CD4-positive, alpha-beta T cell treated with Interleukin-12 subunit alpha and Interleukin-12 subunit beta, for 1 hour (primary cell): ENCODE measurements around the gene MTMR4.
"Not testable (repeated sequence)": the region's sequence is repeated elsewhere in the genome, so short reads cannot be mapped to it uniquely, and the experiment has no call there.

Source experiments
- DNase-seq: peaks from one replicate; pipeline ENCODE4 v3.0.0-alpha.2; 2020

MTMR4 gene

DNA sequence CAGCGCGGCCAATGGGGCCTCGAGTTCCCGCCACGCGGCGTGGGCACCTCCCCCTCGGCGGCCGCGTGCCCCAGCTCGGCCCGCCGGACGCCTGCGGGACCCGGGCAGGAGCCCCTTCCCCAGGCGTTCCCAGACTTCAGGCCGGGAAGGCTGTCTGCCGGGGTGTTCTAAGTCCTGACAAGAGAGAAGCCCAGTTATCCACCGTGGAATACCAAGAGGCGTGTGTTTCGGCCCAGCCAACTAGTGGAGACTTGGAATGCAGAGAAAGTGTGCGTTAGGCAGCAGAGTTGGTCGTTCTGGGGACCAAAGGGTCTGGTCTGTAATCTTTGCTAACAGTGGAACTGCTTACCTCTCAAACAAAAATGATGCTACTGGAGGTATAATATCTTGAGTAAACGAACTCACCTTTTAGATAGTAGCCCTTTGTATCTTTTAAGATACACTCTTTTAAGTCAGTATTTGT, 26.0 kb downstream of the MTMR4 start:
- DNase-seq: no peak

DNA sequence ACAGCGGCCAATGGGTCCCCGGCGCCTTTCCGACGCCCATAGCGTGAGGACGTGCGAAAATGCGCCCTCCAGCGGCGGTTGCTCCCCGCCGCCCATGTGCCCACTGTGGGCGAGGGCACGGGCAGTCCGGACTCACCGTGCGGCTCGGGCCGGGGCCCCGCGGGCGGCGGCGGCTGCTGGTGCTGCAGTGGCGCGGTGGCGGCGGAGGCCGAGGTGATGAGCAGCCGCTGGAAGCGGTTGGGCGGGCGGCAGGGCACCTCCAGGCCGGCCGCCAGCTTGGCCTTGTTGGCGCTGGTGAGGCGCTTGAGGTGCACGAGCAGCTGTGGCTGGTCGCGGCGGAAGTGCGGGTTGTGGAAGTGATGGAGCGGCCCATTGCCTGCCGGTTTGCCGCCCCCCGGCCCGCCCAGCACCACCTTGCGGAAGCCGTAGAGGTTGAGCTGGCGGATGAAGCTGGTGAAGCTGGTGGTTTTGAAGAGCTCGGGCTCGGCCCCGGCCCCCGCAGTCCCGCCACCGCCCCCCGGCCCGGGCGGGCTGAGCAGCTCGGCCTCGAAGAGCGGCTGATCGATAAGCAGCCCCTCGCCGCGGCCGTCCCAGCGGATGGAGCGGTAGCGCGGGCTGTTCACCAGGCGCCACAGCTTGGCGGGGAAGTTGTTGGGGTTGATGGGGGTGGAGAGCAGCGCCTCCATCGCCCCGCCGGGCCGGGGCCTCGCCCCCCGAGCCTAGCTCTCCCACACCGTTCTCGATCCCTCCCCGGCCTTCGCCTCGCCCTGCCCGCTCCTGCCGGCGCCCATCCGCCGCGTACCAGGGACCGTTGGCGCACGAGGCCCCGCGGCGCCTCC, 26.6 kb downstream of the MTMR4 start, which contains the start of gene HSF5:
HSF5 (minus strand) TSS at position 820 of the 839 bp plus-strand sequence; CDS start at position 686, 134 bp downstream.
- peak; percentile 79 for DNase-seq

DNA sequence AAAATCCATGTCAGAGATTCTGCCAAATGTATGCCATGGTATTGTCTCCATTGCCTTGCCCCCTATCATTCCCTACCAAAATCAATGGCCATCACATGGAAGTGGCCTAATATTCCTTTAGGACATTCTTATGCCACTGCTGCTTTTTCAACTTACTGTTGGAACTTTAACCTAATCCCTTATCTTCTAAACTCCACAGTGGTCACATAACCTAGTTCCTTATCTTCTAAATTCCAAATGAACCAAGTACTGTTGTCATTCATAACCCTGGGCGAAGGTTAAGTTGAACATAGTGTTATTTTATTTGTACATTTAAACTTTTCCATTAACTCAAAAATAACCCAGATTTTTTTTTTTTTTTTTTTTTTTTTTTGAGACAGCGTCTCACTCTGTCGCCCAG, 29.8 kb downstream of the MTMR4 start:
- DNase-seq: no peak

GRCh38 chr17:58481798-58482197, 32.6 kb downstream of the MTMR4 start:
- DNase-seq: not testable (repeated sequence)

DNA sequence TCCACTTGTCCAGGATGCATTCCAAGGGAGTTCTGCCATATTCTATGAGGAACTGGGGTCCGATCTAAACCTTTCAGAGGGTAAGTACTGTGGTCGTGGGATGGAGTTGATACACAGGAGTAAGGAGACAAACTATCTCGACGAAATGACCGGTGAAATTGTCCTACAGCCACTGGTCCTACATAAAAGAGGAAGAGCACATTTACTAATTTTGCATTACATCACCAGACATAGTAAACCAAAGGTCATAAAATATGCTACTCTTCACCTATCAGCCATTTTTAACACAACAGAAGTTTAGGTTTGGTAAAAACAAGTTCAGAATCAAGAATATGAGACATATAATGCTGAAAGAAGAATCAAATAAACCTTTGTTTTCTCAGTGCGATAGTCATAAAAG, 34.3 kb downstream of the MTMR4 start:
- no peak for DNase-seq

GRCh38 chr17:58476812-58477211, 37.6 kb downstream of the MTMR4 start:
- DNase-seq: no peak

DNA sequence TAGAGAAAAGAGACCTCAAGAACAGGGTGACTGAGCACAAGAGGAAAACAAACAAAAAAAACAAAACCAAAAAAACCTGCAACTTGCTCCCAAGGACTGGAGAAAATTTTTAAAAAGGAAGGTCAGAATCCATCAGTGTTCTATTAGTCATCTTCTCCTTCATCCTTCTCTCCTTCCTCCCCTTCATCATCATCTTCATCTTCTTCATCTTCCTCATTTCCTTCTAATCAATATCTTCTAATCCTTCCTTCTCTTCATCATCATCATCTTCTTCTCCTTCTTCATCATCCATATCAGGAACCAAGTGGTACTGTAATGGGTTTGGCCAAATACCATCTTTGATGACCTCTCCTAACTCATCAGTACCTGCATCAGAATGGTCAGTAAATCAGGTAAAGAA, 38.5 kb downstream of the MTMR4 start:
- no peak for DNase-seq

DNA sequence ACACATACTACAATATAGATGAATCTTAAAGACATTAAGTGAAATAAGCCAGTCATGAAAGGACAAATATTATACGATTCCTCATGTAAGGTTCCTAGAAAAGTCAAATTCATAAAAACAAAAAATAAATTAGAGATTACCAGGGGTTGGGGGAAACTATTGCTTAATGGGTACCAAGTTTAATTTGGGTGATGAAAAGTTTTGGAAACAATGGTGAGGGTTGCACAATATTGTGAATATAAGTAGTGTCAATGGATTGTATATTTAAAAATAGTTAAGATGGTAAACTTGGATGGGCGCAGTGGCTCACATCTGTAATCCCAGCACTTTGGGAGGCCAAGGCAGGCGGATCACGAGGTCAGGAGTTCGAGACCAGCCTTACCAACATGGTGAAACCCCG, 44.1 kb downstream of the MTMR4 start:
- DNase-seq: no peak

GRCh38 chr17:58468944-58469343, 45.5 kb downstream of the MTMR4 start:
- no peak for DNase-seq

DNA sequence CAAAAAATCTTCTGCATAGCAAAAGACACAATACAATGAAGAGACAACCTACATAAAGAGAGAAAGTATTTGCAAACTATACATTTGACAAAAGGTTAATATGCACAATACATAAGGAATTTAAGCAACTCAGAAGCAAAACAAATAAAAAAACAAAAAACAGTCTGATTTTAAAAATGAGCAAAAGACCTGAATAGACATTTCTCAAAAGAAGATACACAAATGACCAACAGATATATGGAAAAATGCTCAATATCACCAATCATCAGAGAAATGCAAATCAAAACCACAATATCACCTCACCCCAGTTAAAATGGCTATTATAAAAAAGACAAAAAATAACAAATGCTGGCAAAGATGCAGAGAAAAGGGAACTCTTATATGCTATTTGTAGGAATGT, 58.9 kb downstream of the MTMR4 start:
- DNase-seq: no peak

DNA sequence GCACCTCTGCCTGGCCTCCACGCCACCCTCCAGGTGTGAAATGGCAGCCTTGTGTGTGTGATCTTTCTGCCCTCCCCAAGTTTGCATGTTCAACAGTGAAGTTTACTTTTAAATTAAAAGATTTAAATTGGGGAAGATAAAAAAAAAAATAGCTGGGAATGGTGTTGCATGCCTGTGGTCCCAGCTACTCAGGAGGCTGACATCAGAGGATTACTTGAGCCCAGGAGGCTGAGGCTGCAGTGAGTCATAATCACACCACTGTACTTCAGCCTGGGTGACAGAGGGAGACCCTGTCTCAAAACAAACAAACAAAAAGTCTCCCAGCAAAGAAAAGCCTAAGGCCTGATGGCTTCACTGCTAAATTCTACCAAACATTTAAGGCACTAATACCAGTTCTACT, 61.7 kb downstream of the MTMR4 start:
- DNase-seq: no peak

- peak; percentile 70 for DNase-seq
Observed at GRCh38 chr17:58447039-58447975, 67.1 kb downstream of the MTMR4 start.

DNA sequence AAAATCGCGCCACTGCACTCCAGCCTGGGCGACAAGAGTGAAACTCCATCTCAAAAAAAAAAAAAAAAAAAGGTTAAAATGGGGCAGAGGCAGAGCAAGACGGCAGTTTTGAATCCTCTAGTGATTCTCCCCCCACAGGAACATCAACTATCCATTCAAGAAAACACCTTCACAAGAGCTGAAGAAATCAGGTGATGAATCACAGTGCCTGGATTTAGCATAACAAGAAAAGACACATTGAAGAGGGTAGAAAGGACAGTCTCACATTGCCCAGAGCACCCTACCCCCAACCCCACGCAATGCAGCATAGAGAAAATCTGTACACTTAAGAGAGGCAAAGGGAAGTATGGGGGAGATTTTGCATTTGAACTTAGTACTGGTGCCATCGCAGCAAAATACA, 68.4 kb downstream of the MTMR4 start:
- no peak for DNase-seq
